ENCODE results near the gene ASPSCR1. TPM values are rescaled to one million over a fixed set of nuclear protein-coding genes. Genes with fewer than 3 reads are reported as not detected.

Gene ASPSCR1
- polyA plus RNA-seq, 4 donors = 19.5 to 39.0 (median 23.1) TPM

- no peak for DNase-seq (ENCODE audit: low read depth in 4 of 4, low spot score in 3 of 4)
These were observed 85.5 kb downstream of the ASPSCR1 start for GRCh38 chr17:82062984-82063368.

- DNase-seq (ENCODE audit: low read depth in 4 of 4, low spot score in 3 of 4) = no peak
These were observed 86.3 kb downstream of the ASPSCR1 start for GRCh38 chr17:82063424-82064415.

- DNase-seq (ENCODE audit: low read depth in 4 of 4, low spot score in 3 of 4) = no peak
These were observed 87.2 kb downstream of the ASPSCR1 start for GRCh38 chr17:82064433-82065192.

GRCh38 chr17:82065193-82065637 is 87.8 kb downstream of the ASPSCR1 start:
- DNase-seq (ENCODE audit: low read depth in 4 of 4, low spot score in 3 of 4) = no peak

GRCh38 chr17:82065638-82066303 is 88.3 kb downstream of the ASPSCR1 start, which contains the start of gene DUS1L:
DUS1L (minus strand) TSS chr17:82065804; CDS start chr17:82065059, 745 bp downstream.
- no peak for DNase-seq (ENCODE audit: low read depth in 4 of 4, low spot score in 3 of 4)

Other genes starting within 250 kb of the ASPSCR1 start
- gene GCGR, start 173.5 kb upstream of the ASPSCR1 start, polyA plus RNA-seq (ENCODE audit: insufficient read length in 4 of 4) = 10 to 100 TPM in 2 of 4 donors, 1 to 10 TPM in 2; 1.2 to 18.6 (median 9.1) TPM
- 100 to 1,000 TPM in 1 of 4 donors, 10 to 100 TPM in 3; 76.5 to 114 (median 90.4) TPM for gene MCRIP1, start 144.3 kb upstream of the ASPSCR1 start, polyA plus RNA-seq (ENCODE audit: insufficient read length in 4 of 4)
- gene PPP1R27, start 142.6 kb upstream of the ASPSCR1 start, polyA plus RNA-seq (ENCODE audit: insufficient read length in 4 of 4) = under 1 TPM in 3 of 4 donors, not detected in 1; 0.14 to 0.58 (median 0.26) TPM
- 100 to 1,000 TPM; 409 to 482 (median 447) TPM for gene P4HB, start 117.1 kb upstream of the ASPSCR1 start, polyA plus RNA-seq (ENCODE audit: insufficient read length in 4 of 4)
- 100 to 1,000 TPM; 165 to 238 (median 183) TPM for gene ARHGDIA, start 106.3 kb upstream of the ASPSCR1 start, polyA plus RNA-seq (ENCODE audit: insufficient read length in 4 of 4)
- gene ALYREF, start 86.0 kb upstream of the ASPSCR1 start, polyA plus RNA-seq (ENCODE audit: insufficient read length in 4 of 4) = 10 to 100 TPM; 66.2 to 85.2 (median 73.7) TPM
- 100 to 1,000 TPM in 1 of 4 donors, 10 to 100 TPM in 3; 69.4 to 105 (median 73.2) TPM for gene ANAPC11, start 85.9 kb upstream of the ASPSCR1 start, polyA plus RNA-seq (ENCODE audit: insufficient read length in 4 of 4)
- gene NPB, start 75.4 kb upstream of the ASPSCR1 start, polyA plus RNA-seq (ENCODE audit: insufficient read length in 4 of 4) = 1 to 10 TPM in 1 of 4 donors, under 1 TPM in 3; 0.33 to 1.4 (median 0.50) TPM
- 10 to 100 TPM; 13.4 to 47.8 (median 41.3) TPM for gene PCYT2, start 66.2 kb upstream of the ASPSCR1 start, polyA plus RNA-seq (ENCODE audit: insufficient read length in 4 of 4)
- gene SIRT7, start 59.5 kb upstream of the ASPSCR1 start, polyA plus RNA-seq (ENCODE audit: insufficient read length in 4 of 4) = 10 to 100 TPM in 3 of 4 donors, 1 to 10 TPM in 1; 7.7 to 22.0 (median 11.1) TPM
- 10 to 100 TPM in 3 of 4 donors, 1 to 10 TPM in 1; 9.6 to 14.8 (median 12.0) TPM for gene MAFG, start 49.9 kb upstream of the ASPSCR1 start, polyA plus RNA-seq (ENCODE audit: insufficient read length in 4 of 4)
- 10 to 100 TPM; 29.4 to 75.5 (median 31.5) TPM for gene PYCR1, start 40.3 kb upstream of the ASPSCR1 start, polyA plus RNA-seq (ENCODE audit: insufficient read length in 4 of 4)
- under 1 TPM in 3 of 4 donors, not detected in 1; 0.07 to 0.26 (median 0.07) TPM for gene MYADML2, start 30.4 kb upstream of the ASPSCR1 start, polyA plus RNA-seq (ENCODE audit: insufficient read length in 4 of 4)
- 1 to 10 TPM in 3 of 4 donors, under 1 TPM in 1; 0.30 to 3.0 (median 2.4) TPM for gene NOTUM, start 16.4 kb upstream of the ASPSCR1 start, polyA plus RNA-seq (ENCODE audit: insufficient read length in 4 of 4)
- gene CENPX, start 45.2 kb downstream of the ASPSCR1 start, polyA plus RNA-seq (ENCODE audit: insufficient read length in 4 of 4) = 10 to 100 TPM; 32.0 to 50.3 (median 34.4) TPM
- gene LRRC45, start 45.7 kb downstream of the ASPSCR1 start, polyA plus RNA-seq (ENCODE audit: insufficient read length in 4 of 4) = 10 to 100 TPM in 3 of 4 donors, 1 to 10 TPM in 1; 9.7 to 18.1 (median 12.1) TPM
- 10 to 100 TPM; 10.2 to 14.1 (median 12.1) TPM for gene RAC3, start 54.0 kb downstream of the ASPSCR1 start, polyA plus RNA-seq (ENCODE audit: insufficient read length in 4 of 4)
- gene DCXR, start 60.1 kb downstream of the ASPSCR1 start, polyA plus RNA-seq (ENCODE audit: insufficient read length in 4 of 4) = 10 to 100 TPM; 35.6 to 91.2 (median 78.5) TPM
- gene RFNG, start 74.2 kb downstream of the ASPSCR1 start, polyA plus RNA-seq (ENCODE audit: insufficient read length in 4 of 4) = 10 to 100 TPM; 36.9 to 61.9 (median 40.6) TPM
- 100 to 1,000 TPM in 2 of 4 donors, 10 to 100 TPM in 2; 70.7 to 141 (median 101) TPM for gene GPS1, start 74.3 kb downstream of the ASPSCR1 start, polyA plus RNA-seq (ENCODE audit: insufficient read length in 4 of 4)
- gene DUS1L, start 88.2 kb downstream of the ASPSCR1 start, polyA plus RNA-seq (ENCODE audit: insufficient read length in 4 of 4) = 100 to 1,000 TPM in 1 of 4 donors, 10 to 100 TPM in 3; 52.7 to 105 (median 69.9) TPM
- gene FASN, start 120.6 kb downstream of the ASPSCR1 start, polyA plus RNA-seq (ENCODE audit: insufficient read length in 4 of 4) = 10 to 100 TPM; 30.3 to 56.9 (median 38.0) TPM
- gene CCDC57, start 235.2 kb downstream of the ASPSCR1 start, polyA plus RNA-seq (ENCODE audit: insufficient read length in 4 of 4) = 10 to 100 TPM; 33.4 to 79.9 (median 43.5) TPM